Stimulated activated CD4-positive, alpha-beta T cell treated with anti-CD3 and anti-CD28 coated beads, Interleukin-1b, Interleukin-23, amount 100 ng/mL, for 24 hours (primary cell): ENCODE results near the gene FRMPD2.
"Not testable (repeated sequence)": the region's sequence is repeated elsewhere in the genome, so short reads cannot be mapped to it uniquely, and the experiment has no call there.

ENCODE experiments used
- DNase-seq, 4 experiments: peaks; one replicate each; pipeline ENCODE4 v3.0.0-alpha.2; 2020; ENCODE audit warnings: low read depth in 4 of 4, low spot score in 1 of 4

Gene FRMPD2

DNA sequence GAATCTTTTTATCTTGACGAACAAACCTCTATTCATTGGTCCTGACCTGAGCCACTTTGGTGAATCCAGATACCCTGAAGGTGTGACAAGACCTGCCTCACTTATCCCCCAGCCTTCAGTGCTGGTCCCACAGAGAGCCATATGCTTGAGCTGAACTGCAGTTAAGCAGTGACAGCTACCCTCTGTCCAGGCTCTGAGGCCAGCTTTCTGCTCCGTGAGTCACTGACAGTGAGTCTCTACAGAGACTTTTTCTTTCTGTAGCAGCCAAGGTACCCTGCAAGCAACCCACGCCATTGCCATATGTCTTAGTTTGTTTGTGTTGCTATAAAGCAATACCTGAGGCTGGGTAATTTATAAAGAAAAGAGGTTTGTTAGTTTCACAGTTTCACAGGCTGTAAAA lies 133.5 kb downstream of the FRMPD2 start:
- DNase-seq = not testable (repeated sequence)

DNA sequence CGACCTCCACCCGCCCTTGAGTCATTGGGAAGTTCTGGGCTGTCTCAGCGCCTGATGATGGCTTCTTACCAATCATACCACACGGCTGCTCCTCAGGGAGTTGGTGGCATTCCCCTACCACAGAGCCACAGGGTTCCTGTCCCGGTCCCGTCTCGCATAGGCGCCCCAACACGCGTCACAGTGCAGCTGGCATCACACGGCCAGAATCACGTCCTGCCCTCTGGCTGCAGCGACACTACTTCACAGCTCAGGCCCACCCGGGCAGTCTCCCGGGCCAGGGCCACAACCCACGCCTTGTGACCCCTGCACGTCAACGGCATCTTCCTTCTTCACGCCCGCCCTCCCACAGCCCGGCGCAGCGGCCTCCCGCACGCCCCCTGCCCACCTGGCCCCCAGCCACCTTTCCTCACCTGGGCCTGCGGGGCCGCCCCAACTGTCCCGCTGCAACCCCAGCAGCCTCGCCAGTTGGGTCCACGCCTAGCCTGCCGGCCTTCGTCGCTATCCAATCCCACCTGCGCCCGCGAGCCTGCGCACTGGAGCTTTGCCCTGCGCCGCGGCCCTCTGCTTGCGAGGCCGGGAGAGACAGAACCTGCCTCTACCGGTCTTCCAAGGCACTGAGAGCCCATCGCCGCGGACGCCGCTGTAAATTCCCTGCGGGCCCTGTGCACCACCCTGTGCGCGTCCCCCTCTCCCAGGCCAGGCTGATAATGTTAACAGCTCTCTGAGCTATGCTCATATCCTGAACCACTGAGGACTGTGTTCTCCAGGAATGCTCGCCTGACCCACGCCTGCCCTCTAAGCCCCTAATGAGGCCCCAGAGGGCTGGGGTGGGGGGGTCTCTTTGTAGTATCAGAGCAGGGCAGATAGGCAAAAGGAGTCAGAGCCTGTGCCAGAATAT lies 134.3 kb downstream of the FRMPD2 start:
- not testable (repeated sequence) for DNase-seq

DNA sequence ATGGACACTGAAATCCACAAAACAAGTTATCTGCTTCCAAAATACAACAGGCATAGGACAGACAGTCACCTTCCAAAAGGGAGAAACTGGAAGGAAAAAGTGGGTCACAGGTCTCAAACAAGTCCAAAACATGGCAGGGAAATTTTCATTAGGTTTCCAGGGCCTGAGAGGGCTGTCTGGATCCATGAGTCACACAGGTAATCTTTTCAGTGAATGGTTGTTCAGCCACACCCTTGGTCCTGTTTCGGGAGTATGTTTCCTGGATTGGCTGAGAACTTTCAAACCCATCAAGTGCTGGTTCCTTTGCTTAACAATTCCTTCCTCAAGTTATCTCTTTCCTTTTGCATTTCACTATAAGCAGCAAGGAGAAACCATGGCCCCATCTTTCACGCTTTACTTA lies 145.5 kb downstream of the FRMPD2 start:
- DNase-seq = not testable (repeated sequence)

DNA sequence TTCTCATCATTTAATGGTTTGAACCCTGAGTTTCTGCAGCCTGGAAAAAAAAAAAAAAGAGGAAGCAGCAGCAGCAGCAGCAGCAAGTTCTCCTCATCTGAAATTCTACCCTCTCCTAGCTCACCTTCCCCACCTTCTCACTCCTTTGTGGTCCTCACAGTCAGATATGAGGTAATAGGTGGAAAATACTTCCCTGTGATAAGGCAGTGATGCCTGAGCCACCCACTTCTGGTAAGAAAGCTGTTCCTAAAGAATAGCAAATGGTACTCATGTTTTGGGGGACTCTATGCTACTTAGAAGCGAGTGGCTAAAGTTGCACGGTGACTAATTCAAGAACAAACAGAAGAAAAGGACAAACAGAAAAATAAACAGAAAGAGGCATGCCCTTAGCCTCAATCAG lies 148.2 kb downstream of the FRMPD2 start:
- not testable (repeated sequence) for DNase-seq

DNA sequence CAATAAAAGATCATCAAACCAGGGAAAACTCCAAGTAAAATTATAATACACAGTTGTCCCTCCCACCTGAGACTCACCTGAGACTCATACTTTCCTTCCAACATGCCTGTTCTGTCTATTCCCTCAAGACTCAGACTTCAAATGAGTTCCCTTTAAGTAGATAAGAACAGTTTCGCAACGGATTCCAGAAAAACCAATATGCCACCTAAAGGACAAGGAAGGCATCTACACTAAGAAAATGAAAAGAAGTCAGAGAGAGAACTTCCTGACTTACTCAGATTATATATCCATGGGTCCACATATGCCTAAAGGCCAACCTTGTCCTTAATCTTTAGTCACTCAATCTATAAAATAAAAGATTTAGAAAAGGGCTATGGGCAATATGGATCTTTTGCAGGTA lies 148.9 kb downstream of the FRMPD2 start:
- DNase-seq = not testable (repeated sequence)

DNA sequence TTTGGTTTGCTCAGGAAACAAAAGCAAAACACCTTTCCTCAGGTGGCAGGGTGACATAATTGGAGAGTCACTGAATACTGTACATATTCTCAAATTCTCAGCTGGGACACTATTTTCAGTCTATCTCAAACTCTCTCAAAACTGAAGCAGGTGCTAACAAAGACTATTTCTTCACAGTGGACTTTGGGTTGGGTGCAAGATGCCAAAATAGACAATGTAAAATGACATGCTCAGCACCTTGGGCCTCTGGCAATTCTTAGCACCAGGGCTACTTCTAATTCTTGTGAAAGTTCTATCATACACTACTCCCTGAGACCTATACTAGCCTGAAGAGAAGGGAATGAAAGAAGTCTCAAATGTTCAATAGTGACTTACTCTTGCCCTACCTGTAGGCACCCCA lies 151.9 kb downstream of the FRMPD2 start:
- DNase-seq = not testable (repeated sequence)

DNA sequence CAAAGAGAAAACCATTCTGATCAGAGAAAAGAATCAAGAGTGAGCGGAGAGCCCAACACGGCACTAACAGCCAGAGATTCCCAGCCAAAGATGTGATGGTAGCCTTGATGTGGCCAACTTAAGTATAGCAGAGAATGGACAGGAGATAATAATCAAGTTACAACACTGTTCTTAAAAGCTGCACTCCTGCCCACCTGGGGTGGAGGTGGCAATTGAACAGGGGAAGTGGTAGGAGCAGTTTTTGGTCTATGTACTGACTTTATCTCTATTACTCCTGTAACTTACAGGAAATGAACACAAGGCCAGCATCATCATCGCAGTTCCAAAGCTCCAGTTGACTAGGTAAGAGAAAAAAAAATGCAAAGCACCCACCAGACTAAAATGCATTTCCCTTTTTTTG lies 164.2 kb downstream of the FRMPD2 start:
- DNase-seq = not testable (repeated sequence)
